Osteocyte (in vitro differentiated cells): ENCODE measurements around the gene TMEM207. TPM values are rescaled to one million over a fixed set of nuclear protein-coding genes. Genes with fewer than 3 reads are reported as not detected.

Source experiments
- DNase-seq: peaks from one replicate; pipeline ENCODE4 v3.0.0; 2021; ENCODE audit warnings: mixed read lengths; ENCODE audit not compliant: unreplicated experiment; ENCODE audit errors: extremely low spot score
- H3K27ac Mint-ChIP-seq: one replicate; pipeline ENCODE4 v1.8.0; 2021; ENCODE audit warnings: mild to moderate bottlenecking, mixed read lengths; ENCODE audit not compliant: unreplicated experiment
- H3K27me3 Mint-ChIP-seq: one replicate; pipeline ENCODE4 v1.8.0; 2021; ENCODE audit warnings: mixed read lengths; ENCODE audit not compliant: unreplicated experiment
- H3K36me3 Mint-ChIP-seq: one replicate; pipeline ENCODE4 v1.8.0; 2021; ENCODE audit warnings: mixed read lengths; ENCODE audit not compliant: unreplicated experiment
- H3K4me1 Mint-ChIP-seq: one replicate; pipeline ENCODE4 v1.8.0; 2021; ENCODE audit warnings: mixed read lengths; ENCODE audit not compliant: unreplicated experiment
- H3K4me3 Mint-ChIP-seq: one replicate; pipeline ENCODE4 v1.8.0; 2021; ENCODE audit warnings: mild to moderate bottlenecking, moderate library complexity, mixed read lengths; ENCODE audit not compliant: unreplicated experiment
- H3K9me3 Mint-ChIP-seq: one replicate; pipeline ENCODE4 v1.8.0; 2021; ENCODE audit warnings: mixed read lengths; ENCODE audit not compliant: unreplicated experiment
- total RNA-seq: library from RNA; stranded (reverse); gene quantifications from 2 replicates; pipeline ENCODE4 v1.2.1, GENCODE V29; 2021
- TF ChIP-seq, protein P1 (sequence below): fragments of 200-600 bp; sonication (generic); IDR thresholded peaks from 2 replicates; pipeline ENCODE4 v1.5.0; 2021; ENCODE audit warnings: antibody characterized with exemption, mild to moderate bottlenecking, moderate library complexity

TMEM207 gene
- total RNA-seq, 1 donor from 2014 or later, result not detected

DNA sequence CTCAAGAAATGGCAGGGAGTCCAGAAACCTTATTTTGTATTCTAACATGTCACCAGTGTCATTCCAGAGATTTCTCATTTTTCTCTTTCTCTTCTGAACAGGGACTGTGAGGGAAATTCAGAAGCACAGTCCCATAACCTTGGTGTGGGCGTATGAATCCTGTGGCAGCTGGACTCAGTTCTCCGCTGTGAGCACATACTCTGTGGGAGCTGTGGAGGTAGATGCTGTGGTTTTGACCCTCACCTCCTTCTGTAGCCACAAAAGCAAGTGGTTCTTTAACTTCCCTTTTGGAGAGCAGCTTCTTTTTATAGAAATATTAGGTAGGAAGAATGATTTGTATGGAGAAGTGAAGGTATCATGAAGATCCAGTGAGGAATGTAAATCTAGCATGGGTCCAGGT lies 13.4 kb downstream of the TMEM207 start:
- Mint-ChIP-seq H3K4me3 (no peak overlapping the region), H3K4me1 (peaks cover 14% of the 10 kb centered on the region), H3K9me3 (peaks cover 8% of the 10 kb centered on the region), H3K36me3 (peaks cover 3% of the 10 kb centered on the region), H3K27ac (no peak overlapping the region), H3K27me3 (no peaks in the 10 kb centered on the region)
- no peak for DNase-seq
- TF ChIP-seq, protein P1, sequence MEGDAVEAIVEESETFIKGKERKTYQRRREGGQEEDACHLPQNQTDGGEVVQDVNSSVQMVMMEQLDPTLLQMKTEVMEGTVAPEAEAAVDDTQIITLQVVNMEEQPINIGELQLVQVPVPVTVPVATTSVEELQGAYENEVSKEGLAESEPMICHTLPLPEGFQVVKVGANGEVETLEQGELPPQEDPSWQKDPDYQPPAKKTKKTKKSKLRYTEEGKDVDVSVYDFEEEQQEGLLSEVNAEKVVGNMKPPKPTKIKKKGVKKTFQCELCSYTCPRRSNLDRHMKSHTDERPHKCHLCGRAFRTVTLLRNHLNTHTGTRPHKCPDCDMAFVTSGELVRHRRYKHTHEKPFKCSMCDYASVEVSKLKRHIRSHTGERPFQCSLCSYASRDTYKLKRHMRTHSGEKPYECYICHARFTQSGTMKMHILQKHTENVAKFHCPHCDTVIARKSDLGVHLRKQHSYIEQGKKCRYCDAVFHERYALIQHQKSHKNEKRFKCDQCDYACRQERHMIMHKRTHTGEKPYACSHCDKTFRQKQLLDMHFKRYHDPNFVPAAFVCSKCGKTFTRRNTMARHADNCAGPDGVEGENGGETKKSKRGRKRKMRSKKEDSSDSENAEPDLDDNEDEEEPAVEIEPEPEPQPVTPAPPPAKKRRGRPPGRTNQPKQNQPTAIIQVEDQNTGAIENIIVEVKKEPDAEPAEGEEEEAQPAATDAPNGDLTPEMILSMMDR, result no peak

DNA sequence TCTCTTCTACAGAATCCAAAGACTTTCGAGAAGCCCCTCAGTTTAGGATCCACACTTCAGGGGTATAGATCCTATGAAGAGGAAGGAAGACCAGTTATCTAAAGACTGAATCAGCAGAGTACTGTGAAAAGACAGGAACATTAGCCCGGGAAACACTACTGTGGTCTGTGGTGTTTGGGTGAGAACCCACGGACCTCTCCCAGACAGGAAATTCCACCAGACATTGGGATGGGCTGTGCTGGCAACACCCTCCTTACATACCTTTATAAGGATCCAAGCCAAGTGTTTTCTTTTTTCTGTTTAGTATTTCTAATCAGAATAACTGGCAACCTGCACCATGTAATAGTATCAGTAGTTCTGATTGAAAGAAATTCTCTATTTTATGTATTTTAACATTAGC lies 14.1 kb downstream of the TMEM207 start:
- TF ChIP-seq, protein P1, result no peak
- H3K36me3 Mint-ChIP-seq, result peaks cover 3% of the 10 kb centered on the region
- no peak overlapping the region for H3K4me3 Mint-ChIP-seq
- DNase-seq, result no peak
- H3K27me3 Mint-ChIP-seq, result no peaks in the 10 kb centered on the region
- H3K4me1 Mint-ChIP-seq, result peaks cover 14% of the 10 kb centered on the region
- H3K27ac Mint-ChIP-seq, result no peak overlapping the region
- peaks cover 8% of the 10 kb centered on the region for H3K9me3 Mint-ChIP-seq

DNA sequence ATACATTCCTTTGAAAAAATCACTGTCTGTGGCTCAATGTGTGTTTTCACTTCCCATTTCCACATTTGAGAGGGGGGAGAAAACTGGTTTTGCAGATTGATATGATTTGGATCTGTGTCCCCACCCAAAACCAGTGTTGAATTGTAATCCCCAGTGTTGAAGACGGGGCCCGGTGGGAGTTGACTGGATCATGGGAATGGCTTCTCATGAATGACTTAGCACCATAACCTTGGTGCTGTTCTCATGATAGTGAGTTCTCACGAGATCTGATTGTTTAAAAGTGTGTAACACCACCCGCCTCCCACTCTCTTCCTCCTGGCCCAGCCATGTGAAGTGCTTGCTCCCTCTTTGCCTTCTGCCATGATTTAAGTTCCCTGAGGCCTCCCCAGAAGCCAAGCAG lies 16.1 kb downstream of the TMEM207 start:
- TF ChIP-seq, protein P1, result no peak
- H3K27ac Mint-ChIP-seq, result no peak overlapping the region
- no peak overlapping the region for H3K4me3 Mint-ChIP-seq
- peaks cover 3% of the 10 kb centered on the region for H3K36me3 Mint-ChIP-seq
- peaks cover 8% of the 10 kb centered on the region for H3K9me3 Mint-ChIP-seq
- no peaks in the 10 kb centered on the region for H3K27me3 Mint-ChIP-seq
- peaks cover 17% of the 10 kb centered on the region for H3K4me1 Mint-ChIP-seq
- DNase-seq, result no peak

DNA sequence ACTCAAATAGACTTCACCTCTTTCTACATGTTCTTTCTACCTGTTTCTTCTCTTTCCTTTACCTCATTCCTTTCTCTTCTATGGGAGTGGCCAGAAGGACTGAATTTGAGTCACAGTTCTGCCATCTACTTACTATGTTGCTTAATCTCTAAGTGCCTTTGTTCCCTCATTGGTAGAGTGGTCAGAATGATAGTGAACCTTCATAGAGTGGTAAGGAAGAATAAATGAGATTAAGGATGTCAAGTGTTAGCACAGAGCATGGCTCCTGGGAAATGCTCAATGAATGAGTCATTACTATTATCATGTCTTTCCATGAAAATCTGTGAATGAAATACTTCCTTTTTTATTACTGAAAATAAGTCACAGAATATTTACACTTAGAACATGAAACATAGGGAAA lies 17.5 kb downstream of the TMEM207 start:
- Mint-ChIP-seq H3K27me3 (no peaks in the 10 kb centered on the region), H3K4me3 (no peak overlapping the region), H3K27ac (no peak overlapping the region), H3K9me3 (peaks cover 8% of the 10 kb centered on the region), H3K36me3 (peaks cover 3% of the 10 kb centered on the region), H3K4me1 (peaks cover 17% of the 10 kb centered on the region)
- DNase-seq, result no peak
- TF ChIP-seq, protein P1, result no peak

DNA sequence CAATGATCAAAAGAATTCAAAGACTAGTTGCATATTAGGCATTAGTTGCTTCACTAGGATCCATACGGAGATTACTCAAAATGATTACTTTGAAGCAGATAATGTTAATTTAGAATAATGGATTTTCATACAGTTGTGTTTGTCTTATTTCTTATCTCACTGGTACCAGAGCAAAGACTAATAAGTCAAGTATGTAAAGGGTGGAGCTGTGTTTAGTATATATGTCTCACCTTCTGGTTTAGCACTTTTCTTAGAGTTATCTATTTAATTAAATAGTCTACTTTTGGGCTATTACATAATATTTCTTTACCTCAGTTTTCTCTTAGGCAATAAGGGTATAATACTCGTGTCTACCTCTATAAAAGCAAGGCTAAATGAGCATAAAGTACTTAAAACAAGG lies 18.8 kb downstream of the TMEM207 start:
- peaks cover 3% of the 10 kb centered on the region for H3K36me3 Mint-ChIP-seq
- H3K27ac Mint-ChIP-seq, result no peak overlapping the region
- TF ChIP-seq, protein P1, result no peak
- DNase-seq, result no peak
- H3K27me3 Mint-ChIP-seq, result no peaks in the 10 kb centered on the region
- H3K4me3 Mint-ChIP-seq, result no peak overlapping the region
- H3K9me3 Mint-ChIP-seq, result peaks cover 8% of the 10 kb centered on the region
- peaks cover 15% of the 10 kb centered on the region for H3K4me1 Mint-ChIP-seq
